ENCODE measurements around the gene ACER1. TPM values are rescaled to one million over a fixed set of nuclear protein-coding genes. Genes with fewer than 3 reads are reported as not detected.

ACER1 gene
- total and polyA plus RNA-seq, 2 of the 13 experiments (the other 11 are each of a cell fraction or from before 2014, with no cell fraction given) = not detected

GRCh38 chr19:6352381-6353165 lies 19.2 kb upstream of the ACER1 start (continued):
- TF ChIP-seq AKNA (CRISPR knock-in tag; IDR thresholded peaks at IDR 0.05; ENCODE audit: borderline replicate concordance) = no peak

GRCh38 chr19:6350688-6351087 lies 17.3 kb upstream of the ACER1 start:
- intact Hi-C loops (cut with micrococcal nuclease; ENCODE audit: unreplicated experiment) (no loop called here), in situ Hi-C loops (cut with HindIII; ENCODE audit: extremely low pct_ligation_motif_present, low pct_unique_long_range_greater_than_20kb) (no loop called here)
- Histone ChIP-seq H4K20me1 (ENCODE audit: insufficient read depth, low read length) (no peaks in the 10 kb centered on the region), H2AFZ (ENCODE audit: low read length) (no peak overlapping the region), H3K9ac (ENCODE audit: insufficient read depth, low read depth, low read length) (no peak overlapping the region), H3K4me1 (ENCODE audit: insufficient read depth, low read length) (no peaks in the 10 kb centered on the region), H3K79me2 (ENCODE audit: insufficient read depth, low read length) (no peaks in the 10 kb centered on the region), H3K4me2 (ENCODE audit: low read depth, low read length) (no peak overlapping the region), H3K27ac (ENCODE audit: extremely low read length, insufficient read depth, low read length) (no peak overlapping the region), H3K27me3 (ENCODE audit: control insufficient read depth in 1 of 2, insufficient read depth in 2 of 2, low read length in 2 of 2) (peaks cover 0 to 5% of the 10 kb centered on the region in 2 experiments; a peak in 2 of 5 replicates), H3K9me3 (ENCODE audit: low read length) (no peaks in the 10 kb centered on the region), H3K36me3 (replicated peaks in 1 of 2; ENCODE audit: control insufficient read depth in 1 of 2, insufficient read depth in 2 of 2, low read length in 2 of 2) (no peaks in the 10 kb centered on the region), H3K4me3 (replicated peaks in 1 of 3; ENCODE audit: insufficient read depth in 1 of 3, low read depth in 2 of 3, low read length in 3 of 3) (no peak overlapping the region)
- 3% methylated on average over 2 of the region's 2 CpGs for WGBS (ENCODE audit: low lambda C conversion rate)
- CTCF ChIA-PET (ENCODE audit: low intra/inter-chr PET ratio, low total read pairs) = no interaction called here
- no peak for ATAC-seq
- no peak for FAIRE-seq
- POLR2A ChIA-PET = no interaction called here
- BruUV-seq (replicated peaks) = no TSS peak
- no peak for DNase-seq (ENCODE audit: low spot score)
- TF ChIP-seq ETV5 (CRISPR knock-in tag; IDR thresholded peaks at IDR 0.05; ENCODE audit: borderline replicate concordance) (no peak), SRSF4 (IDR thresholded peaks at IDR 0.05; ENCODE audit: low read depth, low read length, poor library complexity, severe bottlenecking) (no peak), FOXO1 (CRISPR knock-in tag; IDR thresholded peaks at IDR 0.05) (no peak), SRF (IDR thresholded peaks at IDR 0.05; ENCODE audit: low read depth, low read length) (no peak), ZNF629 (CRISPR knock-in tag; conservative IDR thresholded peaks at IDR 0.05) (no peak), HINFP (CRISPR knock-in tag; IDR thresholded peaks at IDR 0.05; ENCODE audit: low read depth) (no peak), THAP7 (CRISPR knock-in tag; IDR thresholded peaks at IDR 0.05) (no peak), ZNF703 (CRISPR knock-in tag; IDR thresholded peaks at IDR 0.05; ENCODE audit: borderline replicate concordance) (no peak)
- TF ChIP-seq, protein P1, sequence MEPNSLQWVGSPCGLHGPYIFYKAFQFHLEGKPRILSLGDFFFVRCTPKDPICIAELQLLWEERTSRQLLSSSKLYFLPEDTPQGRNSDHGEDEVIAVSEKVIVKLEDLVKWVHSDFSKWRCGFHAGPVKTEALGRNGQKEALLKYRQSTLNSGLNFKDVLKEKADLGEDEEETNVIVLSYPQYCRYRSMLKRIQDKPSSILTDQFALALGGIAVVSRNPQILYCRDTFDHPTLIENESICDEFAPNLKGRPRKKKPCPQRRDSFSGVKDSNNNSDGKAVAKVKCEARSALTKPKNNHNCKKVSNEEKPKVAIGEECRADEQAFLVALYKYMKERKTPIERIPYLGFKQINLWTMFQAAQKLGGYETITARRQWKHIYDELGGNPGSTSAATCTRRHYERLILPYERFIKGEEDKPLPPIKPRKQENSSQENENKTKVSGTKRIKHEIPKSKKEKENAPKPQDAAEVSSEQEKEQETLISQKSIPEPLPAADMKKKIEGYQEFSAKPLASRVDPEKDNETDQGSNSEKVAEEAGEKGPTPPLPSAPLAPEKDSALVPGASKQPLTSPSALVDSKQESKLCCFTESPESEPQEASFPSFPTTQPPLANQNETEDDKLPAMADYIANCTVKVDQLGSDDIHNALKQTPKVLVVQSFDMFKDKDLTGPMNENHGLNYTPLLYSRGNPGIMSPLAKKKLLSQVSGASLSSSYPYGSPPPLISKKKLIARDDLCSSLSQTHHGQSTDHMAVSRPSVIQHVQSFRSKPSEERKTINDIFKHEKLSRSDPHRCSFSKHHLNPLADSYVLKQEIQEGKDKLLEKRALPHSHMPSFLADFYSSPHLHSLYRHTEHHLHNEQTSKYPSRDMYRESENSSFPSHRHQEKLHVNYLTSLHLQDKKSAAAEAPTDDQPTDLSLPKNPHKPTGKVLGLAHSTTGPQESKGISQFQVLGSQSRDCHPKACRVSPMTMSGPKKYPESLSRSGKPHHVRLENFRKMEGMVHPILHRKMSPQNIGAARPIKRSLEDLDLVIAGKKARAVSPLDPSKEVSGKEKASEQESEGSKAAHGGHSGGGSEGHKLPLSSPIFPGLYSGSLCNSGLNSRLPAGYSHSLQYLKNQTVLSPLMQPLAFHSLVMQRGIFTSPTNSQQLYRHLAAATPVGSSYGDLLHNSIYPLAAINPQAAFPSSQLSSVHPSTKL (CRISPR knock-in tag; IDR thresholded peaks at IDR 0.05) = no peak
